GM12878 (cell line): Measurements from ENCODE around the gene DIPK1A.

Source experiments
- BRCA1 ChIP-seq: IDR thresholded peaks from 2 replicates; pipeline ENCODE4 v1.6.1; 2011; ENCODE audit warnings: low read depth, low read length, improper control_type of control experiment
- REST ChIP-seq: IDR thresholded peaks from 2 replicates; pipeline ENCODE4 v1.6.1; 2012; ENCODE audit warnings: mild to moderate bottlenecking, low read depth, low read length
- SRF ChIP-seq, 2 experiments: IDR thresholded peaks; 2 replicates each; pipeline ENCODE4 v1.6.1; 2011; ENCODE audit warnings: low read depth in 2 of 2, low read length in 2 of 2, mild to moderate bottlenecking in 1 of 2, moderate library complexity in 1 of 2

GRCh38 chr1:92992054-92992453 lies 30.8 kb upstream of the DIPK1A start:
- no peak for TF ChIP-seq BRCA1
- TF ChIP-seq SRF (IDR thresholded peaks at IDR 0.05; ENCODE audit: low read depth in 2 of 2, low read length in 2 of 2), result no peak
- TF ChIP-seq REST, result no peak
